PC-9 (cell line): ENCODE results near the gene PRKG1. TPM values are rescaled to one million over a fixed set of nuclear protein-coding genes. Genes with fewer than 3 reads are reported as not detected.

ENCODE experiments used
- BruUV-seq: library from RNA; stranded (reverse); fragments of 400-500 nt; replicated peaks from 2 replicates; lab custom pipeline; 2021; lab: Mats Ljungman, UMichigan
- CTCF ChIA-PET: fragments of 300-600 bp; sonication (Branson Sonifier 250); formaldehyde crosslinking; loops from one replicate; lab custom pipeline; 2022; ENCODE audit warnings: antibody characterized with exemption; lab: Charles Lee
- POLR2A ChIA-PET: fragments of 300-600 bp; sonication (Branson Sonifier 250); formaldehyde crosslinking; loops from one replicate; lab custom pipeline; 2022; ENCODE audit warnings: antibody characterized with exemption; ENCODE audit not compliant: unreplicated experiment; lab: Charles Lee
- DNase-seq, 2 experiments: peaks; one replicate each; pipeline versions ENCODE4 v3.0.0 to v3.0.0-alpha.2; 2015 to 2022; ENCODE audit warnings: mixed read lengths in 1 of 2
- H2AFZ ChIP-seq: fragments of 200-600 bp; sonication (generic); 2 replicates; pipeline ENCODE4 v1.8.1; 2017; ENCODE audit warnings: antibody characterized with exemption
- H3F3A ChIP-seq: fragments of 200-600 bp; sonication (generic); 2 replicates; pipeline ENCODE4 v1.8.1; 2017; ENCODE audit warnings: antibody characterized with exemption, mild to moderate bottlenecking, low read depth; ENCODE audit not compliant: insufficient read depth
- H3K27ac ChIP-seq: fragments of 200-600 bp; sonication (generic); 2 replicates; pipeline ENCODE4 v1.6.1; 2016; ENCODE audit warnings: mixed run types
- H3K27me3 ChIP-seq: fragments of 200-600 bp; sonication (generic); 2 replicates; pipeline ENCODE4 v1.6.1; 2016; ENCODE audit warnings: low read depth, mixed run types; ENCODE audit not compliant: insufficient read depth
- H3K36me3 ChIP-seq: fragments of 200-600 bp; sonication (generic); 2 replicates; pipeline ENCODE4 v1.6.1; 2016; ENCODE audit warnings: low read depth, mixed run types
- H3K4me1 ChIP-seq: fragments of 200-600 bp; sonication (generic); replicated peaks from 2 replicates; pipeline ENCODE4 v1.6.1; 2016; ENCODE audit warnings: mixed run types; ENCODE audit not compliant: insufficient read depth
- H3K4me2 ChIP-seq: fragments of 200-600 bp; sonication (generic); 2 replicates; pipeline ENCODE4 v1.6.1; 2017; ENCODE audit warnings: mixed run types
- H3K4me3 ChIP-seq: fragments of 200-600 bp; sonication (generic); 2 replicates; pipeline ENCODE4 v1.6.1; 2016; ENCODE audit warnings: mixed run types
- H3K79me2 ChIP-seq: fragments of 200-600 bp; sonication (generic); 2 replicates; pipeline ENCODE4 v1.6.1; 2017; ENCODE audit warnings: low read depth, mixed run types
- H3K9me2 ChIP-seq: fragments of 200-600 bp; sonication (generic); 2 replicates; pipeline ENCODE4 v1.8.1; 2017; ENCODE audit warnings: mild to moderate bottlenecking; ENCODE audit not compliant: insufficient read depth
- H3K9me3 ChIP-seq: fragments of 200-600 bp; sonication (generic); 2 replicates; pipeline ENCODE4 v1.8.1; 2016; ENCODE audit warnings: low read depth; ENCODE audit not compliant: insufficient read depth
- H4K20me1 ChIP-seq: fragments of 200-600 bp; sonication (generic); 2 replicates; pipeline ENCODE4 v1.8.1; 2017; ENCODE audit not compliant: insufficient read depth
- CTCF ChIP-seq: fragments of 200-600 bp; sonication (generic); conservative IDR thresholded peaks from 2 replicates; pipeline ENCODE4 v1.6.1; 2017; ENCODE audit warnings: mixed run types, antibody characterized with exemption, mild to moderate bottlenecking, moderate library complexity
- EZH2 ChIP-seq: fragments of 200-600 bp; sonication (generic); IDR thresholded peaks from 2 replicates; pipeline ENCODE4 v1.8.0; 2017; ENCODE audit warnings: antibody characterized with exemption, low read depth
- intact Hi-C: fragments of 100-400 bp; cut with micrococcal nuclease; formaldehyde crosslinking; loops from one replicate; pipeline ENCODE4 v1.10.0; 2022; ENCODE audit not compliant: unreplicated experiment
- total RNA-seq: library from RNA; stranded (reverse); gene quantifications from 2 replicates; pipeline ENCODE4 v1.2.3, GENCODE V29; 2021

The PRKG1 gene
- total RNA-seq, 1 experiment from 2014 or later, result 0.70 TPM

- Histone ChIP-seq H3F3A (no peaks in the 10 kb centered on the region), H3K4me1 (no peaks in the 10 kb centered on the region), H3K27me3 (no peaks in the 10 kb centered on the region), H3K4me2 (no peak overlapping the region), H3K9me2 (no peaks in the 10 kb centered on the region), H4K20me1 (no peaks in the 10 kb centered on the region), H2AFZ (no peak overlapping the region), H3K36me3 (no peaks in the 10 kb centered on the region), H3K27ac (no peak overlapping the region), H3K79me2 (no peaks in the 10 kb centered on the region), H3K9me3 (no peaks in the 10 kb centered on the region; the same call in 1 of the 2 replicates), H3K4me3 (no peak overlapping the region)
- TF ChIP-seq CTCF, result no peak
- no peak for TF ChIP-seq EZH2
- BruUV-seq, result no TSS peak
- peak in 1 of 2 experiments; percentile 41 for DNase-seq
- intact Hi-C loops, result no loop called here
- ChIA-PET POLR2A (no interaction called here), CTCF (no interaction called here)
Measured at GRCh38 chr10:51171946-51172345, 97.7 kb downstream of the PRKG1 start.

GRCh38 chr10:51176976-51177695 is 102.8 kb downstream of the PRKG1 start:
- no peak overlapping the region for H3K4me3 ChIP-seq
- BruUV-seq, result no TSS peak
- H3K9me2 ChIP-seq, result no peaks in the 10 kb centered on the region
- no peak overlapping the region for H3K27ac ChIP-seq
- ChIA-PET CTCF (no interaction called here), POLR2A (no interaction called here)
- no peaks in the 10 kb centered on the region for H4K20me1 ChIP-seq
- no peaks in the 10 kb centered on the region for H3K27me3 ChIP-seq
- no peaks in the 10 kb centered on the region for H3K36me3 ChIP-seq
- DNase-seq, result no peak
- H3K9me3 ChIP-seq, result no peaks in the 10 kb centered on the region; the same call in 1 of the 2 replicates
- no peak overlapping the region for H2AFZ ChIP-seq
- no peaks in the 10 kb centered on the region for H3K4me1 ChIP-seq
- no peaks in the 10 kb centered on the region for H3F3A ChIP-seq
- H3K79me2 ChIP-seq, result no peaks in the 10 kb centered on the region
- TF ChIP-seq CTCF (no peak), EZH2 (no peak)
- no peak overlapping the region for H3K4me2 ChIP-seq
- intact Hi-C loops, result no loop called here

GRCh38 chr10:51178634-51179033 is 104.3 kb downstream of the PRKG1 start:
- Histone ChIP-seq H3K79me2 (no peaks in the 10 kb centered on the region), H3K9me2 (no peaks in the 10 kb centered on the region), H4K20me1 (no peaks in the 10 kb centered on the region), H3K9me3 (no peaks in the 10 kb centered on the region), H3K27ac (no peak overlapping the region), H3K4me3 (no peak overlapping the region), H3K36me3 (no peaks in the 10 kb centered on the region), H3K27me3 (no peaks in the 10 kb centered on the region), H3K4me2 (no peak overlapping the region), H2AFZ (no peak overlapping the region), H3K4me1 (no peaks in the 10 kb centered on the region), H3F3A (no peaks in the 10 kb centered on the region)
- intact Hi-C loops, result no loop called here
- CTCF ChIA-PET, result no interaction called here
- no peak for DNase-seq
- no TSS peak for BruUV-seq
- POLR2A ChIA-PET, result no interaction called here
- TF ChIP-seq EZH2, result no peak
- no peak for TF ChIP-seq CTCF
